GM12872 (cell line): ENCODE data around the gene ANKRD22.
A peak's percentile ranks its signal among the peaks of the same experiment; 100 is the strongest.

Experiments
- CTCF ChIP-seq: IDR thresholded peaks from 3 replicates; pipeline ENCODE4 v1.5.1; 2011; ENCODE audit warnings: low read depth, mild to moderate bottlenecking, low read length, moderate library complexity; ENCODE audit not compliant: insufficient read depth

ANKRD22 gene

GRCh38 chr10:88819290-88819689, 32.4 kb downstream of the ANKRD22 start:
- no peak for TF ChIP-seq CTCF

- no peak for TF ChIP-seq CTCF
Measured at GRCh38 chr10:88813200-88813599, 38.4 kb downstream of the ANKRD22 start.

GRCh38 chr10:88810196-88810961, 41.3 kb downstream of the ANKRD22 start:
- TF ChIP-seq CTCF = peak; percentile 81

GRCh38 chr10:88809621-88810020, 42.0 kb downstream of the ANKRD22 start:
- TF ChIP-seq CTCF = no peak

GRCh38 chr10:88805924-88806323, 45.7 kb downstream of the ANKRD22 start:
- no peak for TF ChIP-seq CTCF

GRCh38 chr10:88805361-88805760, 46.3 kb downstream of the ANKRD22 start:
- no peak for TF ChIP-seq CTCF

GRCh38 chr10:88804083-88804812, 47.4 kb downstream of the ANKRD22 start:
- no peak for TF ChIP-seq CTCF
